Uterus (tissue), 4 donors: ENCODE data around the gene BRD3. TPM values are rescaled to one million over a fixed set of nuclear protein-coding genes. Genes with fewer than 3 reads are reported as not detected.

Source experiments
- DNase-seq, 2 donors: peaks; one replicate each; pipeline ENCODE4 v3.0.0-alpha.2; 2019 to 2020
- H3K27ac ChIP-seq, 2 donors: fragments of 200-600 bp; sonication (generic); 1 replicate in 1 of 2; 2 replicates in 1 of 2; pipeline ENCODE4 v1.5.1; 2016 to 2018
- H3K27me3 ChIP-seq, 2 donors: fragments of 200-600 bp; sonication (generic); one replicate each; pipeline ENCODE4 v1.5.1; 2018 to 2019; ENCODE audit warnings: control low read depth in 1 of 2
- H3K36me3 ChIP-seq, 2 donors: fragments of 200-600 bp; sonication (generic); one replicate each; pipeline ENCODE4 v1.5.1; 2019; ENCODE audit warnings: control low read depth in 1 of 2
- H3K4me1 ChIP-seq, 2 donors: fragments of 200-600 bp; sonication (generic); one replicate each; pipeline ENCODE4 v1.5.1; 2018 to 2019; ENCODE audit warnings: control low read depth in 1 of 2
- H3K4me3 ChIP-seq, 2 donors: fragments of 200-600 bp; sonication (generic); 1 replicate in 1 of 2; 2 replicates in 1 of 2; pipeline ENCODE4 v1.5.1; 2018 to 2019; ENCODE audit warnings: mild to moderate bottlenecking in 1 of 2
- H3K9me3 ChIP-seq, 2 donors: fragments of 200-600 bp; sonication (generic); one replicate each; pipeline ENCODE4 v1.5.1; 2019; ENCODE audit warnings: control low read depth in 1 of 2
- POLR2A ChIP-seq, 2 donors: fragments of 450-650 bp; IDR thresholded peaks; one replicate each; pipeline ENCODE4 v1.6.1; 2016; ENCODE audit warnings: antibody characterized with exemption in 2 of 2, mild to moderate bottlenecking in 1 of 2, moderate library complexity in 1 of 2
- intact Hi-C: fragments of 100-400 bp; cut with DNase I; formaldehyde crosslinking; loops from one replicate; pipeline ENCODE4 v1.15.1; 2023; ENCODE audit warnings: low total_unique reads
- total RNA-seq, 4 donors: library from RNA; depleted of rRNA in 3 of 4; stranded (reverse); fragments of >200 nt in 3 of 4; gene quantifications; one replicate each; pipeline versions ENCODE4 v1.1.0 to v1.2.4, GENCODE V29; 2014 to 2023
- TF ChIP-seq, protein P1 (sequence below), 4 experiments: fragments of 200-600 bp in 2 of 4; fragments of 450-650 bp in 2 of 4; sonication (generic) in 2 of 4; IDR thresholded peaks; one replicate each; pipeline ENCODE4 v1.5.1; 2016 to 2019; ENCODE audit warnings: antibody characterized with exemption in 4 of 4, mild to moderate bottlenecking in 2 of 4, moderate library complexity in 1 of 4
- donor health status: DM: yes; HTN: yes; CAD: no.

Gene BRD3
- total RNA-seq, 4 donors from 2014 or later: 7.2 to 85.0 (median 42.6) TPM

DNA sequence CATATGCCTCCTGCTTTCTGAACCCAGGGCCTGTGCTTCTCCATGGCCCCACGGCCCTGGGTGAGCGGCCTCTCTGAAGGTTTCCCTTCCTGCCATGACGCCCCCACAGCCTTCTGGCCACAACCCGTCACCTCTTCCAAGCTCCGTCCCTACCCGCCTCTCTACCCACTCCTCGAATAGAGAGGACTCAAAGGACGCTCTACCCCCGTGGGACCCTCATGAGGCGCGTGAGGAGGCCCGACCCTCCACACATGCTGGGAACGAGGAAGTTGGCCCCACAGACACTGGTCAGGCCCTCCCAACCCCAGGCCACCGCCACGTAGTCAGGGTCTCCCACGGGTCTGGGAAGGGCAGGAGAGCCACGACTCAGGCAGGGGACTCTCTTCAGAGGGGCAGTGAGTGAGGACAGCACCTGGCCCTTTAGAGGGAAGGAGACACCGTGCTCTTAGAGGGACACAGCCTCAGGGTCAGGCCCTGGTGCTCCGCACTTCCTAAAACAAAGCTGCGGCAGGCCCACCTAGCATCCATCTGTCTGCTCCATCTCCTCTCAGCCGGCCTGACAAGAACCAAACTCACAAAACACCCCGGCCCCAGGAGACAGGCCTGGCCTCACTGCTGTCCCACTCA is 5.3 kb downstream of the BRD3 start:
- TF ChIP-seq, protein P1, sequence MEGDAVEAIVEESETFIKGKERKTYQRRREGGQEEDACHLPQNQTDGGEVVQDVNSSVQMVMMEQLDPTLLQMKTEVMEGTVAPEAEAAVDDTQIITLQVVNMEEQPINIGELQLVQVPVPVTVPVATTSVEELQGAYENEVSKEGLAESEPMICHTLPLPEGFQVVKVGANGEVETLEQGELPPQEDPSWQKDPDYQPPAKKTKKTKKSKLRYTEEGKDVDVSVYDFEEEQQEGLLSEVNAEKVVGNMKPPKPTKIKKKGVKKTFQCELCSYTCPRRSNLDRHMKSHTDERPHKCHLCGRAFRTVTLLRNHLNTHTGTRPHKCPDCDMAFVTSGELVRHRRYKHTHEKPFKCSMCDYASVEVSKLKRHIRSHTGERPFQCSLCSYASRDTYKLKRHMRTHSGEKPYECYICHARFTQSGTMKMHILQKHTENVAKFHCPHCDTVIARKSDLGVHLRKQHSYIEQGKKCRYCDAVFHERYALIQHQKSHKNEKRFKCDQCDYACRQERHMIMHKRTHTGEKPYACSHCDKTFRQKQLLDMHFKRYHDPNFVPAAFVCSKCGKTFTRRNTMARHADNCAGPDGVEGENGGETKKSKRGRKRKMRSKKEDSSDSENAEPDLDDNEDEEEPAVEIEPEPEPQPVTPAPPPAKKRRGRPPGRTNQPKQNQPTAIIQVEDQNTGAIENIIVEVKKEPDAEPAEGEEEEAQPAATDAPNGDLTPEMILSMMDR (IDR thresholded peaks at IDR 0.05): no peak
- TF ChIP-seq POLR2A (IDR thresholded peaks at IDR 0.05): no peak
- DNase-seq: no peak
- intact Hi-C loops: no loop called here
- Histone ChIP-seq H3K4me3 (no peak overlapping the region), H3K27me3 (no peaks in the 10 kb centered on the region), H3K4me1 (peaks cover 12 to 48% of the 10 kb centered on the region in 2 donors), H3K9me3 (no peaks in the 10 kb centered on the region), H3K27ac (no peak overlapping the region), H3K36me3 (no peaks in the 10 kb centered on the region)

- Histone ChIP-seq H3K9me3 (no peaks in the 10 kb centered on the region), H3K4me3 (no peak overlapping the region), H3K27ac (no peak overlapping the region), H3K27me3 (no peaks in the 10 kb centered on the region), H3K4me1 (peaks cover 16 to 48% of the 10 kb centered on the region in 2 donors), H3K36me3 (no peaks in the 10 kb centered on the region)
- TF ChIP-seq POLR2A (IDR thresholded peaks at IDR 0.05): no peak
- DNase-seq: no peak
- intact Hi-C loops: no loop called here
Observed at GRCh38 chr9:134061688-134062371, 6.0 kb downstream of the BRD3 start.

GRCh38 chr9:134061019-134061687 is 6.7 kb downstream of the BRD3 start:
- H3K27ac ChIP-seq: no peak overlapping the region
- H3K9me3 ChIP-seq: no peaks in the 10 kb centered on the region
- intact Hi-C loops: no loop called here
- DNase-seq: no peak
- H3K4me3 ChIP-seq: no peak overlapping the region
- no peaks in the 10 kb centered on the region for H3K36me3 ChIP-seq
- H3K4me1 ChIP-seq: peaks cover 19 to 54% of the 10 kb centered on the region in 2 donors
- no peak for TF ChIP-seq POLR2A (IDR thresholded peaks at IDR 0.05)
- TF ChIP-seq, protein P1 (IDR thresholded peaks at IDR 0.05): no peak
- H3K27me3 ChIP-seq: no peaks in the 10 kb centered on the region

- Histone ChIP-seq H3K27me3 (no peaks in the 10 kb centered on the region), H3K4me1 (peaks cover 19 to 56% of the 10 kb centered on the region in 2 donors), H3K27ac (no peak overlapping the region), H3K36me3 (no peaks in the 10 kb centered on the region), H3K4me3 (no peak overlapping the region), H3K9me3 (no peaks in the 10 kb centered on the region)
- intact Hi-C loops: no loop called here
- no peak for DNase-seq
- no peak for TF ChIP-seq POLR2A (IDR thresholded peaks at IDR 0.05)
- TF ChIP-seq, protein P1 (IDR thresholded peaks at IDR 0.05): no peak
Observed at GRCh38 chr9:134060546-134060945, 7.3 kb downstream of the BRD3 start.

- DNase-seq: no peak
- intact Hi-C loops: no loop called here
- no peak for TF ChIP-seq POLR2A (IDR thresholded peaks at IDR 0.05)
- TF ChIP-seq, protein P1 (IDR thresholded peaks at IDR 0.05): no peak
- peaks cover 19 to 57% of the 10 kb centered on the region in 2 donors for H3K4me1 ChIP-seq
- no peak overlapping the region for H3K27ac ChIP-seq
- H3K9me3 ChIP-seq: no peaks in the 10 kb centered on the region
- H3K4me3 ChIP-seq: no peak overlapping the region
- no peaks in the 10 kb centered on the region for H3K27me3 ChIP-seq
- no peaks in the 10 kb centered on the region for H3K36me3 ChIP-seq
Observed at GRCh38 chr9:134059661-134060395, 8.0 kb downstream of the BRD3 start.
